RCC 7860 (cell line): ENCODE data around the gene SHC4.
"Not testable (repeated sequence)": the region's sequence is repeated elsewhere in the genome, so short reads cannot be mapped to it uniquely, and the experiment has no call there.

Experiments used
- DNase-seq: peaks from one replicate; pipeline ENCODE4 v3.0.0-alpha.2; 2015; ENCODE audit warnings: low spot score
- FAIRE-seq: peaks from 2 replicates; lab custom pipeline; 2012; peaks lifted over from hg19 to GRCh38; lab: Jason Lieb, UNC

Gene SHC4

DNA sequence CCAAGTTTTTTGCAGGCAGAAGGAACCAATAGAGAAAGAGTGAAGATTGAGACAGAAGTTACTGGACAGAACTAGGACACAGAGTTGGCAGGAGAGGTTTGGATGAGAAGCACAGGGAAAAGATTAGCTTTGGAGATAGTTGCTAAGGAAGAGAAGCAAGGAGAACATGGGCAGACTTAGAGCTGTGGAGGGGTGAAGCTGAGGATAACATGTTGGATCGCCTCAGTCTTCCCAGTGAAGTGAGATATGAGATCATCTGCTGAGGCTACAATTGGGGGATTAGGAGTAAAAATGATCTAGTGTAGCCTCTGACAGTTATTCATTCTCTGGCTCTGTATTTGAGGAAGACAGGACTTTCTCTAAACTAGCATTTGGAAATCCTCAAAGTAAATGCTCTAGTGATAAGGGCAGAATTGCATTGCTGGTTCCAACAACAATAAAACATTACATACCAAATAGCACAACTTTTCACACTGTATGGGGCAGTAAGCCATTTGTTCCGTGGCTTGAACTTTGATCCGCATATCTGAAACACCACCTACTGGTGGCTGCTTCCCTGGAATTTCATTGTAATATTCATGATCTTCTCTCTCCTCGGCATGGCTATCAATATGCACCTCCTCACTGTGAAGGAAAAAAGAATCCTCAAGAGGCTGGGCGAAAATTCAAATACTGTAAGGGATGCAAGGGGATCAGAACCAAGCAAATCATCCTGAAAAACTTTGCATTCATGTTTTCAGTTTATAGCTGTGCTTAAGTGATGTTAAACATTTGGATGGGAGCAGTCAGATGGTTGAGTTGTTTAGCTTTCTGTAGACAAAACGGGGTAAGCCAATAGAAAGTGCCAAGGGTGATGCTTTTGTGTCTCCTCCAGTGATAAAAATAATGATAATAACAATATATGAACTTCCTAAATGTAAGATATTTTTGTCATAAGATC is 107.9 kb downstream of the SHC4 start:
- DNase-seq (peak; percentile 28), FAIRE-seq (peak; percentile 22)

DNA sequence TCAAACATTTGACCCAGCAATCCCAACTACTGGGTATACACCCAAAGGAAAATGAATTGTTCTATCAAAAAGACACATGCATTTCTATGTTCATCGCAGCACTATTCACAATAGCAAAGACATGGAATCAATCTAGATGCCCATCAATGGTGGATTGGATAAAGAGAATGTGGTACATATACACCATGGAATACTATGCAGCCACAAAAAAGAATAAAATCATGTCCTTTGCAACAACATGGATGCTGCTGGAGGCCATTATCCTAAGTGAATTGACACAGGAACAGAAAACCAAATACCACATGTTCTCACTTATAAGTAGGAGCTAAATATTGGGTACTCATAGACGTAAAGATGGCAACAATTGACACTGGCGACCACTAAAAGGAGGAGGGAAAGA is 109.3 kb downstream of the SHC4 start:
- not testable (repeated sequence) for FAIRE-seq, DNase-seq

GRCh38 chr15:48851956-48852355 is 111.8 kb downstream of the SHC4 start:
- FAIRE-seq, result no peak
- DNase-seq, result no peak

- FAIRE-seq, result no peak
Measured at GRCh38 chr15:48850648-48851047, 113.1 kb downstream of the SHC4 start.

GRCh38 chr15:48845123-48845522 is 118.6 kb downstream of the SHC4 start:
- FAIRE-seq (no peak), DNase-seq (no peak)

More at GRCh38 chr15:48850648-48851047, 113.1 kb downstream of the SHC4 start:
- no peak for DNase-seq

DNA sequence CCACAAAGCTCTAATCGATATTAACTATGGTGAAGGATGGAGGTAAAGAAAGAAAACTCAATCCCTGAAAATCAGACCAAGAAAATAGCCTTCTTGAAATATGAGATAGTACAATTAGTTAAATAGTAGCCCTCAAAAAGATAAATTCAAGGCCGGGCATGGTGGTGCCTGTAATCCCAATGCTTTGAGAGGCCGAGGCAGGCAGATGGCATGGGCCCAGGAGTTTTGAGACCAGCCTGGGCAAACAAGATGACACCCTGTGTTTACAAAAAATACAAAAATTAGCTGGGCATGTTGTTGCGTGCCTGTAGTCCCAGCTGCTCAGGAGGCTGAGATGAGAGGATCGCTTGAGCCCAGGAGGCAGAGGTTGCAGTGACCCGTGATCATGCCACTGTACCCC is 121.2 kb downstream of the SHC4 start:
- DNase-seq, result no peak

DNA sequence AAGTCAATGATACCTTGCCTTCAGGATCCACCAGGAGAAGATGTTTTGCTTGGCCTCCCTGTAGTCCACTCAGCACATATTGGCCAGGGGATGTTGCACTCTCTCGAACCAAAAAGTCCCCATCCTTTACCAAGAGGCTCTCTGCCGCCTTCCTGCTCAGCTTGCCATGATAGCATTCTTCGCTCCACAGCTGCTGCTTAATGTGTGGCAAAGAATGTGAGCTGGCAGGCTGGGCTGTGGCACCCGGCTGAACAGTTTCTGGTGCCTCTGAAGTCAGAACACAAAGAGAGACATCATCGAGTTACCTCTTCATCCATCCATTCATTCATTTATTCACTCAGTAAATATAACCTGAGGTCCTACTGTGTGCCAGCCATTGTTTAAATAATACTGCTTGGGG is 129.0 kb downstream of the SHC4 start:
- DNase-seq (no peak), FAIRE-seq (no peak)

More for the DNA sequence above, 121.2 kb downstream of the SHC4 start:
- FAIRE-seq, result no peak

- DNase-seq (no peak), FAIRE-seq (no peak)
Measured at GRCh38 chr15:48833526-48834239, 130.0 kb downstream of the SHC4 start.

GRCh38 chr15:48832648-48833047 is 131.1 kb downstream of the SHC4 start:
- DNase-seq, result no peak
- FAIRE-seq, result no peak

DNA sequence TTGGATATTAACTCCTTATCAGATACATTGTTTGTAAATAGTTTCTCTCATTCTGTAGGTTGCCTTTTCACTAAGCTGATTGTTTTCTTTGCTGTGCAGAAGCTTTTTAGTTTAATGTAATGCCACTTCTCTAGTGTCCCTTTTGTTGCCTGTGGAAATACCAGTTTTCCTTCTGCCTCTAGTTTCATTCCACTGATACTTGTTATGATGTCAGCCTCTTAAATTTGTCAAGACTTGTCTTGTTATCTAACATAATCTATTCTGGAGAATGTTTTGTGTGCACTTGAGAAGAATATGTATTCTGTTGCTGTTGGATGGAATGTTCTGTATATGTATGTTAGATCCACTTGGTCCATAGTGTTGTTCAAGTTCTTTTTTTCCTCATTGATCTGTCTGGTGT is 134.8 kb downstream of the SHC4 start:
- FAIRE-seq, result no peak
- no peak for DNase-seq

GRCh38 chr15:48828471-48828870 is 135.2 kb downstream of the SHC4 start:
- DNase-seq, result no peak
- no peak for FAIRE-seq

DNA sequence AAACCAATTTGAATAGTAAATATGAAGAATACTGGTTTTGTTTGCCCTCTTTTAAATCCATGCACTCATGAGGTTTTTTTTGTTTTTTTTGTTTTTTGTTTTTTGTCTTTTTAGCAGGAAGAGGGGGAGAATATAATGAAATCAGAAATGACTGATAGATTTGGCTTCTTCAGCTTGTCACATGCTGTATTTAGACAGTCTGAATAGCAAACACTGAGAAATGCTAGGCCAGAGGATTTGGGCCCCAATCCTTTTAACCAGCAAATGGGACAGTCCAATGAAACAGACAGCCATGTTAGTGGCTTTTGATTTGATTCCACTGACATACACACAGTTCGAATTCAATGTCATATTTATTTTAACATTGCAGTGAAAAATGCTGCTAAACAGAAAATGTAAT is 138.6 kb downstream of the SHC4 start:
- DNase-seq, result no peak
- FAIRE-seq, result no peak

DNA sequence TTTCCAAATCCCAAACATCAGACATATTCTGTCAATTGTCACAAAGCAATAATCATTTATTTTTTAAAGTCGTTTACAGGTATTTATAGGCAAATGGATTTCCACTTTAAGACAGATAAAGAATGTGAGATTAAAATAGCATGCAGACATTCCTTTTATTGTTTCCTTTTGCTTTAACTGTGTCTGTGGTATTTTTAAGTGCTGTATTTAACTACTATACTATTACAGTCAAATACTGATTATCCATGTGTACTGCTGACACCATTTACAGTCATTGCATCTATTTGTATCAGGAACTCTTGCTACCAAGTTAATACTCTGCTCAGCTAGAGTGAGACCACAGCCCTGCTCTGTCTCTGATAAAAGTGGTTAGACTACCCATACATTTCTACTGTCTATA is 140.0 kb downstream of the SHC4 start:
- FAIRE-seq (no peak), DNase-seq (no peak)

DNA sequence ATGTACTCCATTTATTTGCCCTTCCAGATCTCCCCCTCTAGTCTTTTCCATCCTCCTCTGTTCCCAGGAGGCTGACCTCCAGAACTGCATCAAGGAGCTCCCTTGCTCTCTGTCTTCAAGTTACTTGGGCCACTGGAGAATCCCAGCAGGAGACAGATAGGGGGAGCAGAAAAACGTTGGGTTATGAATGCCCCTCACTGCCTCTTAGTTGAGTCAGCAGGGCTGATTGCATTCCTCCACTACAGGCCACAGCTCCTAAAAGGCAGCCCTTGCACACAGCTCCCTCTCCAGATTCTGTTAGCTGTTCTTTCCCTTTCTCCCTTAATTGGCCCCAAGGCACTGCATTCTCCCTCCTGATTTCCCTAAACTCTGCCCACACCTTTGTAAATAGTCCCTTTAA is 140.5 kb downstream of the SHC4 start:
- no peak for FAIRE-seq
- DNase-seq, result no peak

- DNase-seq (no peak), FAIRE-seq (no peak)
Measured at GRCh38 chr15:48814286-48814685, 149.4 kb downstream of the SHC4 start.

- DNase-seq (no peak), FAIRE-seq (no peak)
Measured at GRCh38 chr15:48811325-48811958, 152.3 kb downstream of the SHC4 start.

DNA sequence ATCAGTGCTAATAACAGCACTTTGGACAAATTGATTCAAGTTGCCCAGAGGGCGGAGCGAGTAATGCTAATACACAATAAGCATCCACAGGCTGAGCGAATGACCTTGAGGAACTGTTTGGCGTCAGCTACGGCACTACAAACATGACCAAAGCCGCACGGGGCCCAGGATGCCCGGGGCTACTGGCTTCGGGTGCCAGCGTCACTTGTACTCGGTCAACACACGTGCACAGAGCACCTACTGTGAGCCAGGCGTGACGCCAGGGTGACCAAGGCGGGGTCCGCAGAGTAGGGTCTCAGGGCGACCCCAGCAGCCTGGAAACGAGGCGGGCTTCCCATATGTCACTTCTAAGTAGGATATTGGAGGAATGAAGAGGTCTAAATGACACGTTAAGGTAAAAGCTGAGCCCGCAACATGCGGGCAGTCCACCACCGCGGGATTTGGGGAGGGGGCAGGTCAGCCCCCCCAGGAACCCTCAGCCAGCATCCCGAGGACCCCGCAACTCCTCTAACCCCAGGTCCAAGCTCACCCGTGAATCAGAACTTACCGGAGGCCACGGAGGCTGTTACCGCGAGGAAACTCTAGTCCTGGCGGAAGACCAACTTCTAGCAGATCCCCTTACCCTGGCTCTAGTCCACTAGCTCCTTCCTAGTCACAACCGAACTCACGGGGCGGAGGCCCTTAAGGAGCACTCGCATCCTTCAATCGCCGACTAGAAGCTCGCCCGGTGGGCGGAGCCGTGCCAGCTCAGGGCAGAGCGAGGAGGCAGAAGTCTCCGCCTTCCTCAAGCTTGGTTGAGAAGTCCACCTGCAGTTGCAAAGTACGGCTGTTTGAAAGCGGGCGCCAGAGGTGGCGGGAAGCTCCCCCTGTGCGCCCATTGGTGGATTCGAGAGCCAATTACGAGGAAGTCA is 153.1 kb downstream of the SHC4 start, which contains the start of gene CEP152:
TSS of gene CEP152 (minus strand) at position 656 of the 911 bp plus-strand sequence. CDS start 5,420 bp downstream, outside the sequence.
- FAIRE-seq, result peak; percentile 93
- DNase-seq, result peak; percentile 99

DNA sequence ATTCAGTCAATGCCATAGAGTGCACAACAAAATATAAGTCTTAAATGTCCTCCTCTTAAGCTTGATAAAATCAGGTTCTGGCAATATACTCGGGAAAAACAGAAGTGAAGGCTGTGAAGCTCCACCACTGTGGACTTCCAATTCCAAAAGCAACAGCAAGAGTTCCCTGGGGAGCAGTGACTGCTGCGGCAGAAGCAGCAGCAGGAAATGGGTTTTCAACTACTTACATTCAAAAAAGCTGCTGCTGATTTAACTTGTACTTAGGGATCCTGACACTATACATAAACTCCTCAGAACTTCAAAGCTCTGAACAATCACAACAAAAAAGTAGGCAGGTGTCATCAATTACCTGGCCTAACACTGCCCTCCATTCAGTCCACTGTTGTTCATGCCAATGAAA is 157.6 kb downstream of the SHC4 start:
- FAIRE-seq (no peak), DNase-seq (no peak)

- DNase-seq, result no peak
Measured at GRCh38 chr15:48805591-48805990, 158.1 kb downstream of the SHC4 start.

DNA sequence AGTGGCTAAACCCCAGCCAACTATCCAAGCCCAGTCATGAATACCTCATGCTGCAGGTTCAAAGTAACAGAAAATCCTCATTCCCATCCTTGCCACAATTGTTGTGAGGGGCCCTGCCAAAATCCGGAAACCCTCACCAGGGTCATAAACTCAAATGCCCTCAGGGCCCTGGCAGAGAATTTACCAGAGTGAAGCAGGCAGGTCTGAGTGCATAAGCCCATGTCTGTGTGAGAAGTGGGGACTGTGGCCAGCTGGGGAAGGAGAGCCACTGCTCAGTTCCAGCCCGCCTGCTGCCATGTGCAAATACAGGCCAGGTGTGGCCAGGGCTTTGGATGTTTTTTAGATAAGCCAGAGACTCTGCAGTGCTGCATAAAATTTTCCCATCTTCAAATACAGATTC is 159.8 kb downstream of the SHC4 start:
- DNase-seq (no peak), FAIRE-seq (no peak)

More at GRCh38 chr15:48805591-48805990, 158.1 kb downstream of the SHC4 start:
- no peak for FAIRE-seq
